CD4-positive, alpha-beta T cell (primary cell): Measurements from ENCODE around the gene NR3C2. TPM values are rescaled to one million over a fixed set of nuclear protein-coding genes. Genes with fewer than 3 reads are reported as not detected.

Experiments
- ATAC-seq: fragments of 200-7000 bp; cut with Tn5 transposase; one replicate; pipeline ENCODE4 v1.10.0; 2022; ENCODE audit warnings: mild to moderate bottlenecking; ENCODE audit not compliant: poor library complexity
- CTCF ChIA-PET: fragments of 350-600 bp; sonication (Branson Sonifier 250); formaldehyde crosslinking; loops from one replicate; lab custom pipeline; 2021; ENCODE audit warnings: antibody characterized with exemption, inconsistent platforms; lab: Charles Lee
- POLR2A ChIA-PET: fragments of 350-600 bp; sonication (Branson Sonifier 250); formaldehyde crosslinking; loops from one replicate; lab custom pipeline; 2021; ENCODE audit warnings: antibody characterized with exemption, inconsistent platforms; lab: Charles Lee
- DNase-seq, 14 experiments: peaks; one replicate each; pipeline ENCODE4 v3.0.0-alpha.2; 2013 to 2020; ENCODE audit warnings: mixed read lengths in 2 of 14
- H3K27ac ChIP-seq, 2 donors: one replicate each; pipeline versions ENCODE4 v1.5.1 to v1.7.0; 2013; ENCODE audit warnings: low read length in 2 of 2, low read depth in 1 of 2, mild to moderate bottlenecking in 1 of 2
- H3K27me3 ChIP-seq, 2 experiments: 1 replicate in 1 of 2; 2 replicates in 1 of 2; pipeline versions ENCODE4 v1.6.1 to v1.7.0; 2013; ENCODE audit warnings: low read length in 2 of 2, control low read depth in 1 of 2, mild to moderate bottlenecking in 1 of 2, moderate library complexity in 1 of 2; ENCODE audit not compliant: insufficient read depth in 2 of 2, control insufficient read depth in 1 of 2
- H3K36me3 ChIP-seq: one replicate; pipeline ENCODE4 v1.6.1; 2013; ENCODE audit warnings: low read length, control low read depth; ENCODE audit not compliant: insufficient read depth
- H3K4me1 ChIP-seq: one replicate; pipeline ENCODE4 v1.6.1; 2013; ENCODE audit warnings: low read length, control low read depth; ENCODE audit not compliant: insufficient read depth
- H3K4me3 ChIP-seq: one replicate; pipeline ENCODE4 v1.5.1; 2013; ENCODE audit warnings: mild to moderate bottlenecking, low read length, moderate library complexity
- H3K9me3 ChIP-seq, 2 experiments: 1 replicate in 1 of 2; 2 replicates in 1 of 2; pipeline versions ENCODE4 v1.6.1 to v1.7.0; 2013; ENCODE audit warnings: low read length in 2 of 2, mild to moderate bottlenecking in 2 of 2, control low read depth in 1 of 2, moderate library complexity in 1 of 2; ENCODE audit not compliant: control insufficient read depth in 1 of 2, insufficient read depth in 1 of 2
- H3K27ac Mint-ChIP-seq: one replicate; pipeline ENCODE4 v1.8.0; 2020; ENCODE audit warnings: mixed read lengths
- H3K27me3 Mint-ChIP-seq: one replicate; pipeline ENCODE4 v1.8.0; 2021; ENCODE audit warnings: mixed read lengths
- H3K36me3 Mint-ChIP-seq: one replicate; pipeline ENCODE4 v1.8.0; 2021; ENCODE audit warnings: low read depth, mixed read lengths
- H3K4me1 Mint-ChIP-seq: one replicate; pipeline ENCODE4 v1.8.0; 2021; ENCODE audit warnings: low read depth, mixed read lengths
- H3K4me3 Mint-ChIP-seq: one replicate; pipeline ENCODE4 v1.8.0; 2020; ENCODE audit warnings: mild to moderate bottlenecking, mixed read lengths
- H3K9me3 Mint-ChIP-seq: one replicate; pipeline ENCODE4 v1.8.0; 2020; ENCODE audit warnings: mixed read lengths
- CTCF ChIP-seq: fragments of 200-600 bp; IDR thresholded peaks from one replicate; pipeline ENCODE4 v1.8.0; 2022; ENCODE audit warnings: antibody characterized with exemption, mild to moderate bottlenecking
- intact Hi-C, 2 experiments: fragments of 100-400 bp; cut with DNase I in 1 of 2; cut with micrococcal nuclease in 1 of 2; formaldehyde crosslinking; loops; one replicate each; pipeline versions ENCODE4 v1.15.1 to v1.9.0; 2023 to 2025; cut with DNase I, micrococcal nuclease
- total RNA-seq, 174 experiments: library from RNA in 2 of 174; stranded (reverse) in 2 of 174; gene quantifications; one replicate each; pipeline ENCODE4 v1.2.3 and lab custom pipeline; 2021 to 2026

Gene NR3C2
- total RNA-seq, 2 experiments from 2014 or later: 31.6 to 35.0 TPM

- no peaks in the 10 kb centered on the region for H3K36me3 ChIP-seq
- no peak for TF ChIP-seq CTCF
- no peak overlapping the region for H3K27ac Mint-ChIP-seq
- H3K4me1 Mint-ChIP-seq: peaks cover 49% of the 10 kb centered on the region
- no peak overlapping the region for H3K4me3 ChIP-seq
- ATAC-seq (no peak), DNase-seq (no peak)
- no peaks in the 10 kb centered on the region for H3K27me3 ChIP-seq
- H3K9me3 ChIP-seq: no peaks in the 10 kb centered on the region
- ChIA-PET POLR2A (interaction anchor here (1.0 kb wide), 1 partner anchor 44 kb away, joined by 4 read pairs; the partner anchor contains the start of gene NR3C2), CTCF (interaction anchor here (0.6 kb wide), 1 partner anchor 106 kb away, joined by 4 read pairs; no protein-coding TSS in a partner anchor)
- H3K4me1 ChIP-seq: no peaks in the 10 kb centered on the region
- H3K27me3 Mint-ChIP-seq: no peaks in the 10 kb centered on the region
- no peak overlapping the region for H3K4me3 Mint-ChIP-seq
- H3K9me3 Mint-ChIP-seq: peaks cover 3% of the 10 kb centered on the region
- intact Hi-C loops: no loop called here
- H3K27ac ChIP-seq: no peak overlapping the region
- no peaks in the 10 kb centered on the region for H3K36me3 Mint-ChIP-seq
Measured at GRCh38 chr4:148397771-148398170, 44.4 kb downstream of the NR3C2 start.

DNA sequence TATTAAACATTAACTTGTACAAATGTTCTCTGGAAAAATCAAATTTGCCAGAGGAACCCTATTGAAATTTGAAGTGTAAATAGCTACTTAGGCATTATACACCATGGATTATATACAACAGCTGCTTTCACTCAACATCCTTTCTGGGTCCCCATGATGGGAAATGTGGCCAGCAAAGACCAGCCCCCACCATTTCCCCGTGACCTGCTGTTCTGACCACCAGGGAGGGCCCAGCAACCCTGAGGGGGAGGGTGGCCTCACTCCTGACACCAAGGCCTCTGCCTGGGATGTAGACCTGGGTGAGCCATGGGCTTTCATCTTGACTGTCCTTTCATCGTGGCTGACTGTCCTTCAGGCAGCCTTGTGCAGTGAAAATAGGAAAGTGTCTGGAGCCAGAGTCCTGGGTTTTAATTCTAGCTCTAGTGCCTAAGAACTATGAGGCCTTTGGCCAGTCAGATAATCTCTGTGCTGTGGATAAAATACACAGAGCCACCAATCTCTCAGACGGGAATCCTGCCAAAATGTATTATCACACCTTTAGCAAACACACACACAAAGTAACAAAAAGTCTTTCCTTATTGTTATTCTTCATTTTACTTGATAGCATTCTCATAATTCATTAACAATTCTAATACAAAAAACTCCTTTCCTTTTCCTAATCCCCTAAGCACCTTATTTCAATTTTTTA, 45.1 kb downstream of the NR3C2 start:
- Histone ChIP-seq H3K27ac (no peak overlapping the region), H3K4me1 (no peaks in the 10 kb centered on the region), H3K27me3 (no peaks in the 10 kb centered on the region), H3K36me3 (no peaks in the 10 kb centered on the region), H3K9me3 (no peaks in the 10 kb centered on the region), H3K4me3 (no peak overlapping the region)
- ChIA-PET POLR2A (interaction anchor here (1.5 kb wide), 2 partner anchors 11 to 45 kb away, joined by 3 to 6 read pairs; partner anchors contain the start of gene NR3C2), CTCF (interaction anchor here (0.6 kb wide), 1 partner anchor 106 kb away, joined by 4 read pairs; no protein-coding TSS in a partner anchor)
- Mint-ChIP-seq H3K27ac (no peak overlapping the region), H3K27me3 (no peaks in the 10 kb centered on the region), H3K36me3 (no peaks in the 10 kb centered on the region), H3K4me3 (no peak overlapping the region), H3K9me3 (peaks cover 3% of the 10 kb centered on the region), H3K4me1 (peaks cover 54% of the 10 kb centered on the region)
- intact Hi-C loops: no loop called here
- TF ChIP-seq CTCF: no peak
- ATAC-seq (no peak), DNase-seq (no peak)

GRCh38 chr4:148395771-148396170, 46.4 kb downstream of the NR3C2 start:
- POLR2A ChIA-PET: interaction anchor here (1.5 kb wide), 2 partner anchors 9 to 47 kb away, joined by 3 to 6 read pairs; partner anchors contain the start of gene NR3C2
- Histone ChIP-seq H3K27ac (no peak overlapping the region), H3K36me3 (no peaks in the 10 kb centered on the region), H3K4me1 (no peaks in the 10 kb centered on the region), H3K27me3 (no peaks in the 10 kb centered on the region), H3K4me3 (no peak overlapping the region), H3K9me3 (no peaks in the 10 kb centered on the region)
- CTCF ChIA-PET: no interaction called here
- H3K9me3 Mint-ChIP-seq: peaks cover 3% of the 10 kb centered on the region
- intact Hi-C loops: no loop called here
- DNase-seq (no peak), ATAC-seq (no peak)
- no peaks in the 10 kb centered on the region for H3K27me3 Mint-ChIP-seq
- no peak overlapping the region for H3K27ac Mint-ChIP-seq
- peaks cover 61% of the 10 kb centered on the region for H3K4me1 Mint-ChIP-seq
- TF ChIP-seq CTCF: no peak
- H3K36me3 Mint-ChIP-seq: no peaks in the 10 kb centered on the region
- no peak overlapping the region for H3K4me3 Mint-ChIP-seq
